GM21717 (cell line): ENCODE data around the gene CHADL.
A peak's percentile ranks its signal among the peaks of the same experiment; 100 is the strongest.
"Not testable (repeated sequence)": the region's sequence is repeated elsewhere in the genome, so short reads cannot be mapped to it uniquely, and the experiment has no call there.

Source experiments
- ATAC-seq: cut with Tn5 transposase; IDR thresholded peaks from one replicate; pipeline ENCODE4 v1.9.1; 2021; ENCODE audit warnings: mild to moderate bottlenecking, moderate library complexity; ENCODE audit not compliant: unreplicated experiment

Gene CHADL

GRCh38 chr22:41197038-41197972 lies 43.4 kb downstream of the CHADL start:
- peak; percentile 77 for ATAC-seq

- no peak for ATAC-seq
Observed at GRCh38 chr22:41193829-41194228, 46.9 kb downstream of the CHADL start.

- ATAC-seq, result no peak
Observed at GRCh38 chr22:41191467-41191866, 49.3 kb downstream of the CHADL start.

DNA sequence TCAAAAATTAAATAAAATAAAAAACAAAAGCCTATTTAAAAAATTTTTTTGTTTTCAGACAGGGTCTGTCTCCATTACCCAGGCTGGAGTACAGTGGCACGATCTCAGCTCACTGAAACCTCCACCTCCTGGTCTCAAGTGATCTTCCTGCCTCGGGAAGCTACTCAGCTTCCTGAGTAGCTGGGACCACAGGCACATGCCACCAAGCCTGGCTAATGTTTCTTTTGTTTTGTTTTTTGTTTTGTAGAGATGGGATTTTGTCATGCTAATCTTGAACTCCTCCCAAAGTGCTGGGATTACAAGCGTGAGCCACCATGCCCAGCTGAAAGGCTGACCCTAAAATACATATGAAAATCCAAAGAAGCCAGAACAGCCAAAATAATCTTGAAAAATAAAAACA lies 56.1 kb downstream of the CHADL start:
- ATAC-seq, result no peak

- no peak for ATAC-seq
Observed at GRCh38 chr22:41181349-41182241, 59.1 kb downstream of the CHADL start.

DNA sequence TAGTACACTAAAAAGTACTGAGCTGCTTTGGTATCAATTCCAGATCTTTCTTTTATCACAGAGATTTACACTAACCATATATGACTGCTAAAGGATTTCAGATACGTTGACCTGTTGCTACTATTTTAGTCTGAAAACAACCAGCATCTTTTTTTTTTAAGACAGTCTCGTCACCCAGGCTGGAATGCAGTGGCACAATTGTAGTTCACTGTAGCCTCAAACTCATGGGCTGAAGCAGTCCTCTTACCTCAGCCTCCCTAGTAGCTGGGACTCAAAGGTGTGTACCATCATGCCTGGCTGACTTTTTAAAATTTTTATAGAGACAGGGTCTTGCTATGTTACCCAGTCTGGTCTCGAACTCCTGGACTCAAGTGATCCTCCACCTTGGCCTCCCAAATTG lies 59.8 kb downstream of the CHADL start:
- ATAC-seq, result no peak

DNA sequence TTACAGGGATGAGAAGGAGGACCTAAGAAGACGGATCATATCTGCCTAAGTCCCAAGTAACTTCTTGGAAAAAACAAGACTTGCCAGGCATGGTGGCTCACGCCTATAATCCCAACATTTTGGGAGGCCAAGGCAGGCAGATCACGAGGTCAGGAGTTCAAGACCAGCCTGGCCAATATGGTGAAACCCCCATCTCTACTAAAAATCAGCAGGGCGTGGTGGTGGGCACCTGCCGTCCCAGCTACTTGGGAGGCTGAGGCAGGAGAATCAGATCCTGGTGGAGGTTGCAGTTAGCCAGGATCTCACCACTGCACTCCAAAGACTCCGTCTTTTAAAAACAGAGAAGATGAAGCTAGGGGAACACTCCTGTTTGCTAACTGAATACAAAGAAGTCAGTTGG lies 60.4 kb downstream of the CHADL start:
- ATAC-seq, result not testable (repeated sequence)
